GM06990 (cell line): ENCODE data around the gene LIX1.
"Not testable (repeated sequence)": the region's sequence is repeated elsewhere in the genome, so short reads cannot be mapped to it uniquely, and the experiment has no call there.

Source experiments
- DNase-seq: peaks from one replicate; pipeline ENCODE4 v3.0.0-alpha.2; 2011; ENCODE audit not compliant: insufficient read length; ENCODE audit errors: extremely low read depth
- H3K27me3 ChIP-seq: replicated peaks from 2 replicates; pipeline ENCODE4 v1.6.0; 2011; ENCODE audit warnings: low read length; ENCODE audit not compliant: control insufficient read depth, insufficient read depth
- H3K36me3 ChIP-seq: 2 replicates; pipeline ENCODE4 v1.5.1; 2011; ENCODE audit warnings: low read length; ENCODE audit not compliant: control insufficient read depth, insufficient read depth
- H3K4me3 ChIP-seq: replicated peaks from 2 replicates; pipeline ENCODE4 v1.5.1; 2011; ENCODE audit warnings: low read depth, mild to moderate bottlenecking, control low read depth, low read length
- CTCF ChIP-seq: IDR thresholded peaks from 2 replicates; pipeline ENCODE4 v1.5.1; 2011; ENCODE audit warnings: low read length, control low read depth, mild to moderate bottlenecking, inconsistent platforms; ENCODE audit not compliant: insufficient read depth, poor library complexity, severe bottlenecking

Gene LIX1

GRCh38 chr5:97142521-97143254 is at the start of gene LIX1:
TSS of gene LIX1 (minus strand) at chr5:97142611. CDS start at chr5:97142576, 35 bp downstream.
- TF ChIP-seq CTCF: peak; percentile 72
- DNase-seq: no peak
- H3K4me3 ChIP-seq: no peak within 1 kb of the TSS
- H3K27me3 ChIP-seq: no peaks in the 10 kb centered on the region
- H3K36me3 ChIP-seq: no peaks in the 10 kb centered on the region

GRCh38 chr5:97191893-97192292 is 49.5 kb upstream of the LIX1 start:
- H3K36me3 ChIP-seq: no peaks in the 10 kb centered on the region
- no peaks in the 10 kb centered on the region for H3K27me3 ChIP-seq
- no peak for TF ChIP-seq CTCF
- no peak for DNase-seq
- H3K4me3 ChIP-seq: no peak overlapping the region

- not testable (repeated sequence) for H3K27me3 ChIP-seq, DNase-seq, H3K36me3 ChIP-seq, H3K4me3 ChIP-seq
Observed at GRCh38 chr5:97189523-97189922, 47.1 kb upstream of the LIX1 start.

GRCh38 chr5:97183930-97184213 is 41.5 kb upstream of the LIX1 start:
- H3K4me3 ChIP-seq: peak overlapping the region; percentile 90
- no peak for DNase-seq
- H3K36me3 ChIP-seq: no peaks in the 10 kb centered on the region
- no peak for TF ChIP-seq CTCF
- H3K27me3 ChIP-seq: no peaks in the 10 kb centered on the region

- peaks cover under 1% of the 10 kb centered on the region for H3K36me3 ChIP-seq
- TF ChIP-seq CTCF: no peak
- H3K4me3 ChIP-seq: peak within 1 kb of the TSS; percentile 90
- H3K27me3 ChIP-seq: no peaks in the 10 kb centered on the region
- peak; percentile 90 for DNase-seq
Observed at GRCh38 chr5:97183100-97183929, 40.9 kb upstream of the LIX1 start, which contains the start of gene RIOK2. TSS of gene RIOK2 (minus strand) at chr5:97183247. CDS start at chr5:97183191, 56 bp downstream.

- DNase-seq: no peak
- no peak for TF ChIP-seq CTCF
- no peaks in the 10 kb centered on the region for H3K27me3 ChIP-seq
- peak overlapping the region; percentile 90 for H3K4me3 ChIP-seq
- H3K36me3 ChIP-seq: peaks cover 3% of the 10 kb centered on the region
Observed at GRCh38 chr5:97182571-97183099, 40.2 kb upstream of the LIX1 start.
